Liver (tissue), 9 donors: ENCODE results near the gene TLE2. TPM values are rescaled to one million over a fixed set of nuclear protein-coding genes. Genes with fewer than 3 reads are reported as not detected.

Experiments
- DNase-seq: peaks from one replicate; pipeline ENCODE4 v3.0.0-alpha.2; 2017; ENCODE audit warnings: low spot score
- H3K27ac ChIP-seq, 2 donors: one replicate each; pipeline ENCODE4 v1.7.0; 2013; ENCODE audit warnings: inconsistent platforms in 2 of 2, low read length in 2 of 2, control low read depth in 1 of 2, low read depth in 1 of 2, mild to moderate bottlenecking in 1 of 2
- H3K27me3 ChIP-seq, 4 donors: one replicate each; pipeline versions ENCODE4 v1.6.1 to v1.7.0; 2013; ENCODE audit warnings: low read length in 3 of 4, inconsistent platforms in 1 of 4, mild to moderate bottlenecking in 1 of 4, moderate library complexity in 1 of 4; ENCODE audit not compliant: control insufficient read depth in 4 of 4, insufficient read depth in 4 of 4
- H3K36me3 ChIP-seq, 4 donors: one replicate each; pipeline versions ENCODE4 v1.6.1 to v1.7.0; 2013; ENCODE audit warnings: low read length in 3 of 4, mild to moderate bottlenecking in 3 of 4, low read depth in 1 of 4, moderate library complexity in 1 of 4; ENCODE audit not compliant: control insufficient read depth in 4 of 4, insufficient read depth in 3 of 4
- H3K4me1 ChIP-seq, 4 donors: one replicate each; pipeline versions ENCODE4 v1.6.1 to v1.7.0; 2013; ENCODE audit warnings: low read length in 3 of 4, mild to moderate bottlenecking in 3 of 4, moderate library complexity in 1 of 4; ENCODE audit not compliant: control insufficient read depth in 4 of 4, insufficient read depth in 4 of 4
- H3K4me3 ChIP-seq, 3 donors: one replicate each; pipeline versions ENCODE4 v1.6.1 to v1.7.0; 2013; ENCODE audit warnings: low read length in 3 of 3, control low read depth in 1 of 3, low read depth in 1 of 3, mild to moderate bottlenecking in 1 of 3
- H3K9ac ChIP-seq, 2 donors: one replicate each; pipeline ENCODE4 v1.7.0; 2013; ENCODE audit warnings: low read length in 2 of 2, mild to moderate bottlenecking in 2 of 2, moderate library complexity in 2 of 2, control low read depth in 1 of 2, low read depth in 1 of 2
- H3K9me3 ChIP-seq, 4 donors: one replicate each; pipeline versions ENCODE4 v1.6.1 to v1.7.0; 2013; ENCODE audit warnings: low read length in 3 of 4; ENCODE audit not compliant: control insufficient read depth in 4 of 4
- EGR1 ChIP-seq, 2 donors: IDR thresholded peaks; 2 replicates each; pipeline ENCODE4 v1.6.1; 2016 to 2018; ENCODE audit warnings: antibody characterized with exemption in 2 of 2, low read depth in 2 of 2
- FOXA2 ChIP-seq: IDR thresholded peaks from 2 replicates; pipeline ENCODE4 v1.6.1; 2016; ENCODE audit warnings: antibody characterized with exemption
- HNF4G ChIP-seq: IDR thresholded peaks from 2 replicates; pipeline ENCODE4 v1.6.1; 2016; ENCODE audit warnings: antibody characterized with exemption
- JUND ChIP-seq, 2 donors: IDR thresholded peaks; 2 replicates each; pipeline ENCODE4 v1.6.1; 2016; ENCODE audit warnings: antibody characterized with exemption in 2 of 2
- NR2F2 ChIP-seq: IDR thresholded peaks from 2 replicates; pipeline ENCODE4 v1.6.1; 2016; ENCODE audit warnings: antibody characterized with exemption
- REST ChIP-seq: IDR thresholded peaks from 2 replicates; pipeline ENCODE4 v1.6.1; 2016; ENCODE audit warnings: antibody characterized with exemption, mild to moderate bottlenecking
- TAF1 ChIP-seq: conservative IDR thresholded peaks from 2 replicates; pipeline ENCODE4 v1.6.1; 2016; ENCODE audit warnings: antibody characterized with exemption, mild to moderate bottlenecking
- YY1 ChIP-seq: IDR thresholded peaks from 2 replicates; pipeline ENCODE4 v1.6.1; 2016; ENCODE audit warnings: antibody characterized with exemption, mild to moderate bottlenecking
- ZBTB33 ChIP-seq: IDR thresholded peaks from 2 replicates; pipeline ENCODE4 v1.6.1; 2016; ENCODE audit warnings: antibody characterized with exemption
- WGBS: extraction: QIAGEN DNeasy Blood & Tissue Kit; methylation state at CpG from one replicate; pipeline ENCODE4 v1.1.7; 2013; 5-methylcytosine and 5-hydroxymethylcytosine counted together
- polyA plus RNA-seq, 2 donors: library from polyadenylated mRNA; stranded (reverse) in 1 of 2; unstranded in 1 of 2; fragments of 200-250 nt in 1 of 2; fragments of >200 nt in 1 of 2; fragmentation: Nextera tagmentation in 1 of 2; extraction: Ambion mirVana in 1 of 2; gene quantifications; one replicate each; pipeline versions ENCODE4 v1.2.1 to v1.2.3, GENCODE V29; 2013 to 2015
- total RNA-seq, 2 donors: library from RNA; depleted of rRNA; stranded (reverse); fragments of >200 nt; gene quantifications; one replicate each; pipeline ENCODE4 v1.2.3, GENCODE V29; 2014
- donor health status: healthy.
- donor health status: healthy.
- donor health status: healthy.
- donor health status: healthy.
- donor health status: healthy.

TLE2 gene
- total and polyA plus RNA-seq, 4 donors: 3.6 to 9.3 (median 5.8) TPM

- Histone ChIP-seq H3K9ac (no peak overlapping the region), H3K36me3 (no peaks in the 10 kb centered on the region), H3K27me3 (no peaks in the 10 kb centered on the region), H3K27ac (no peak overlapping the region), H3K9me3 (no peaks in the 10 kb centered on the region), H3K4me1 (peaks cover 0 to 5% (median 1%) of the 10 kb centered on the region in 4 donors), H3K4me3 (no peak overlapping the region)
- no peak for DNase-seq
- TF ChIP-seq JUND (IDR thresholded peaks at IDR 0.05) (no peak), EGR1 (IDR thresholded peaks at IDR 0.05; ENCODE audit: low read depth in 2 of 2) (no peak), REST (no peak), NR2F2 (no peak), HNF4G (no peak)
- WGBS: 73% methylated on average over 30 of the region's 30 CpGs
These were observed 4.1 kb downstream of the TLE2 start for GRCh38 chr19:3024870-3025548.

DNA sequence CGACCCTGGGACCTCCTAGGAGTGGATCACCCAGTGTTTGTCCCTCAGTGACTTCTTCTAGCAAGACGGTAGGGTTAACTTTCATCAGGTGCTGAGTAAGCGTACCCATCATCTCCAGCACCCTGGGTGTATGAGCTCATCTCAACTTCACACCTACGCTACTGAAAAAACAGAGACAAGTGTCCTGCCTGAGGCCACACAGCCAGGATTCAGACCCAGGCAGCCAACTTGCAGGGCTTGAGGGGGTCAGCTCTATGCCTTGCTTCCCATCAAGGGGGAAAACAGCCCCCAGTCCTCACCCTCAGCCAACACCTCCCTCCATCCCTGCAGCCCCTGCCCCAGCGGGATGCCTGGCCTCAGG lies 4.6 kb downstream of the TLE2 start:
- DNase-seq: no peak

GRCh38 chr19:3020321-3020960 lies 8.6 kb downstream of the TLE2 start:
- Histone ChIP-seq H3K27me3 (no peaks in the 10 kb centered on the region), H3K4me1 (no peaks in the 10 kb centered on the region), H3K27ac (no peak overlapping the region), H3K36me3 (no peaks in the 10 kb centered on the region), H3K9ac (no peak overlapping the region), H3K4me3 (no peak overlapping the region), H3K9me3 (no peaks in the 10 kb centered on the region)
- WGBS: 94% methylated on average over 18 of the region's 18 CpGs
- TF ChIP-seq HNF4G: no peak
- TF ChIP-seq YY1: no peak
- no peak for TF ChIP-seq TAF1
- no peak for TF ChIP-seq JUND (IDR thresholded peaks at IDR 0.05)
- TF ChIP-seq ZBTB33: no peak
- no peak for DNase-seq

More for the DNA sequence above, 4.6 kb downstream of the TLE2 start:
- Histone ChIP-seq H3K9ac (no peak overlapping the region), H3K9me3 (no peaks in the 10 kb centered on the region), H3K4me1 (peaks cover 0 to under 1% (median 0%) of the 10 kb centered on the region in 4 donors), H3K4me3 (no peak overlapping the region), H3K27me3 (no peaks in the 10 kb centered on the region), H3K36me3 (no peaks in the 10 kb centered on the region), H3K27ac (no peak overlapping the region)
- TF ChIP-seq HNF4G: no peak
- no peak for TF ChIP-seq ZBTB33
- TF ChIP-seq FOXA2: no peak
- 73% methylated on average over 5 of the region's 5 CpGs for WGBS
